Measurements from ENCODE around the gene COA3.

The COA3 gene

GRCh38 chr17:42792545-42792944 is 6.0 kb downstream of the COA3 start:
- H3K36me3 ChIP-seq (ENCODE audit: control insufficient read depth in 2 of 2, insufficient read depth in 2 of 2, low read length in 2 of 2) = peaks cover 16 to 17% of the 10 kb centered on the region in 2 donors
- no peak overlapping the region for H3K9ac ChIP-seq (ENCODE audit: low read length in 2 of 2)
- no peak overlapping the region for H3K4me3 ChIP-seq (ENCODE audit: low read length in 2 of 2)
- H3K27ac ChIP-seq (ENCODE audit: low read length) = no peak overlapping the region
- H3K4me1 ChIP-seq (ENCODE audit: control insufficient read depth, insufficient read depth, low read length) = peaks cover 10% of the 10 kb centered on the region
- no peaks in the 10 kb centered on the region for H3K9me3 ChIP-seq (ENCODE audit: control insufficient read depth in 2 of 2, low read length in 2 of 2)
- peaks cover 4 to 6% of the 10 kb centered on the region in 2 donors for H3K27me3 ChIP-seq (ENCODE audit: control insufficient read depth in 1 of 2, insufficient read depth in 2 of 2, low read length in 2 of 2)

- peaks cover 5% of the 10 kb centered on the region for H3K4me1 ChIP-seq (ENCODE audit: control insufficient read depth, insufficient read depth, low read length)
- H3K27ac ChIP-seq (ENCODE audit: low read length) = no peak overlapping the region
- peaks cover 7 to 8% of the 10 kb centered on the region in 2 donors for H3K27me3 ChIP-seq (ENCODE audit: control insufficient read depth in 1 of 2, insufficient read depth in 2 of 2, low read length in 2 of 2)
- no peak overlapping the region for H3K4me3 ChIP-seq (ENCODE audit: low read length in 2 of 2)
- H3K36me3 ChIP-seq (ENCODE audit: control insufficient read depth in 2 of 2, insufficient read depth in 2 of 2, low read length in 2 of 2) = peaks cover 11 to 13% of the 10 kb centered on the region in 2 donors
- H3K9me3 ChIP-seq (ENCODE audit: control insufficient read depth in 2 of 2, low read length in 2 of 2) = no peaks in the 10 kb centered on the region
- no peak overlapping the region for H3K9ac ChIP-seq (ENCODE audit: low read length in 2 of 2)
These were observed 6.6 kb downstream of the COA3 start for GRCh38 chr17:42791948-42792347.

- Histone ChIP-seq H3K4me3 (ENCODE audit: low read length in 2 of 2) (no peak overlapping the region), H3K9me3 (ENCODE audit: control insufficient read depth in 2 of 2, low read length in 2 of 2) (no peaks in the 10 kb centered on the region), H3K4me1 (ENCODE audit: control insufficient read depth, insufficient read depth, low read length) (peaks cover 13% of the 10 kb centered on the region), H3K36me3 (ENCODE audit: control insufficient read depth in 2 of 2, insufficient read depth in 2 of 2, low read length in 2 of 2) (peaks cover 0 to 2% of the 10 kb centered on the region in 2 donors), H3K27me3 (ENCODE audit: control insufficient read depth in 1 of 2, insufficient read depth in 2 of 2, low read length in 2 of 2) (peaks cover 43 to 52% of the 10 kb centered on the region in 2 donors), H3K27ac (ENCODE audit: low read length) (no peak overlapping the region), H3K9ac (ENCODE audit: low read length in 2 of 2) (no peak overlapping the region)
These were observed 11.2 kb downstream of the COA3 start for GRCh38 chr17:42787266-42787665.

- H3K4me1 ChIP-seq (ENCODE audit: control insufficient read depth, insufficient read depth, low read length) = peaks cover 31% of the 10 kb centered on the region
- no peak overlapping the region for H3K27ac ChIP-seq (ENCODE audit: low read length)
- H3K27me3 ChIP-seq (ENCODE audit: control insufficient read depth in 1 of 2, insufficient read depth in 2 of 2, low read length in 2 of 2) = peaks cover 56 to 74% of the 10 kb centered on the region in 2 donors
- no peaks in the 10 kb centered on the region for H3K9me3 ChIP-seq (ENCODE audit: control insufficient read depth in 2 of 2, low read length in 2 of 2)
- peak overlapping the region in 1 of 2 donors; percentile 8 for H3K4me3 ChIP-seq (ENCODE audit: low read length in 2 of 2)
- peaks cover 0 to 2% of the 10 kb centered on the region in 2 donors for H3K36me3 ChIP-seq (ENCODE audit: control insufficient read depth in 2 of 2, insufficient read depth in 2 of 2, low read length in 2 of 2)
- H3K9ac ChIP-seq (ENCODE audit: low read length in 2 of 2) = no peak overlapping the region
These were observed 13.5 kb downstream of the COA3 start for GRCh38 chr17:42784811-42785592.

- Histone ChIP-seq H3K27me3 (ENCODE audit: control insufficient read depth in 1 of 2, insufficient read depth in 2 of 2, low read length in 2 of 2) (peaks cover 58 to 76% of the 10 kb centered on the region in 2 donors), H3K4me1 (ENCODE audit: control insufficient read depth, insufficient read depth, low read length) (peaks cover 33% of the 10 kb centered on the region), H3K36me3 (ENCODE audit: control insufficient read depth in 2 of 2, insufficient read depth in 2 of 2, low read length in 2 of 2) (peaks cover 0 to 2% of the 10 kb centered on the region in 2 donors), H3K4me3 (ENCODE audit: low read length in 2 of 2) (no peak overlapping the region), H3K27ac (ENCODE audit: low read length) (no peak overlapping the region), H3K9ac (ENCODE audit: low read length in 2 of 2) (no peak overlapping the region), H3K9me3 (ENCODE audit: control insufficient read depth in 2 of 2, low read length in 2 of 2) (no peaks in the 10 kb centered on the region)
These were observed 14.1 kb downstream of the COA3 start for GRCh38 chr17:42784409-42784808.

GRCh38 chr17:42783791-42784138 is 14.7 kb downstream of the COA3 start:
- H3K9ac ChIP-seq (ENCODE audit: low read length in 2 of 2) = no peak overlapping the region
- peaks cover 58 to 76% of the 10 kb centered on the region in 2 donors for H3K27me3 ChIP-seq (ENCODE audit: control insufficient read depth in 1 of 2, insufficient read depth in 2 of 2, low read length in 2 of 2)
- H3K36me3 ChIP-seq (ENCODE audit: control insufficient read depth in 2 of 2, insufficient read depth in 2 of 2, low read length in 2 of 2) = peaks cover 3 to 6% of the 10 kb centered on the region in 2 donors
- peaks cover 33% of the 10 kb centered on the region for H3K4me1 ChIP-seq (ENCODE audit: control insufficient read depth, insufficient read depth, low read length)
- no peak overlapping the region for H3K27ac ChIP-seq (ENCODE audit: low read length)
- no peak overlapping the region for H3K4me3 ChIP-seq (ENCODE audit: low read length in 2 of 2)
- H3K9me3 ChIP-seq (ENCODE audit: control insufficient read depth in 2 of 2, low read length in 2 of 2) = no peaks in the 10 kb centered on the region

GRCh38 chr17:42783062-42783790 is 15.3 kb downstream of the COA3 start:
- H3K27ac ChIP-seq (ENCODE audit: low read length) = no peak overlapping the region
- H3K27me3 ChIP-seq (ENCODE audit: control insufficient read depth in 1 of 2, insufficient read depth in 2 of 2, low read length in 2 of 2) = peaks cover 58 to 75% of the 10 kb centered on the region in 2 donors
- H3K36me3 ChIP-seq (ENCODE audit: control insufficient read depth in 2 of 2, insufficient read depth in 2 of 2, low read length in 2 of 2) = peaks cover 9 to 10% of the 10 kb centered on the region in 2 donors
- peaks cover 33% of the 10 kb centered on the region for H3K4me1 ChIP-seq (ENCODE audit: control insufficient read depth, insufficient read depth, low read length)
- H3K9ac ChIP-seq (ENCODE audit: low read length in 2 of 2) = no peak overlapping the region
- no peaks in the 10 kb centered on the region for H3K9me3 ChIP-seq (ENCODE audit: control insufficient read depth in 2 of 2, low read length in 2 of 2)
- no peak overlapping the region for H3K4me3 ChIP-seq (ENCODE audit: low read length in 2 of 2)

- Histone ChIP-seq H3K4me3 (ENCODE audit: low read length in 2 of 2) (peak overlapping the region in 1 of 2 donors; percentile 71), H3K4me1 (ENCODE audit: control insufficient read depth, insufficient read depth, low read length) (peaks cover 33% of the 10 kb centered on the region), H3K9ac (ENCODE audit: low read length in 2 of 2) (no peak overlapping the region)
These were observed 16.1 kb downstream of the COA3 start for GRCh38 chr17:42782166-42783061.

GRCh38 chr17:42781639-42782165 is 16.8 kb downstream of the COA3 start:
- H3K4me3 ChIP-seq (ENCODE audit: low read length in 2 of 2) = peak overlapping the region in 1 of 2 donors; percentile 71
- H3K9ac ChIP-seq (ENCODE audit: low read length in 2 of 2) = peak overlapping the region in 1 of 2 donors; percentile 21
- H3K27ac ChIP-seq (ENCODE audit: low read length) = no peak overlapping the region
- no peaks in the 10 kb centered on the region for H3K9me3 ChIP-seq (ENCODE audit: control insufficient read depth in 2 of 2, low read length in 2 of 2)
- H3K36me3 ChIP-seq (ENCODE audit: control insufficient read depth in 2 of 2, insufficient read depth in 2 of 2, low read length in 2 of 2) = peaks cover 13% of the 10 kb centered on the region in 2 donors
- H3K4me1 ChIP-seq (ENCODE audit: control insufficient read depth, insufficient read depth, low read length) = peaks cover 33% of the 10 kb centered on the region
- peaks cover 50 to 68% of the 10 kb centered on the region in 2 donors for H3K27me3 ChIP-seq (ENCODE audit: control insufficient read depth in 1 of 2, insufficient read depth in 2 of 2, low read length in 2 of 2)

More at GRCh38 chr17:42782166-42783061, 16.1 kb downstream of the COA3 start:
- Histone ChIP-seq H3K9me3 (ENCODE audit: control insufficient read depth in 2 of 2, low read length in 2 of 2) (no peaks in the 10 kb centered on the region), H3K27me3 (ENCODE audit: control insufficient read depth in 1 of 2, insufficient read depth in 2 of 2, low read length in 2 of 2) (peaks cover 50 to 72% of the 10 kb centered on the region in 2 donors), H3K36me3 (ENCODE audit: control insufficient read depth in 2 of 2, insufficient read depth in 2 of 2, low read length in 2 of 2) (peaks cover 10 to 13% of the 10 kb centered on the region in 2 donors), H3K27ac (ENCODE audit: low read length) (no peak overlapping the region)
